ENCODE results near the gene NKAIN2.

DNA sequence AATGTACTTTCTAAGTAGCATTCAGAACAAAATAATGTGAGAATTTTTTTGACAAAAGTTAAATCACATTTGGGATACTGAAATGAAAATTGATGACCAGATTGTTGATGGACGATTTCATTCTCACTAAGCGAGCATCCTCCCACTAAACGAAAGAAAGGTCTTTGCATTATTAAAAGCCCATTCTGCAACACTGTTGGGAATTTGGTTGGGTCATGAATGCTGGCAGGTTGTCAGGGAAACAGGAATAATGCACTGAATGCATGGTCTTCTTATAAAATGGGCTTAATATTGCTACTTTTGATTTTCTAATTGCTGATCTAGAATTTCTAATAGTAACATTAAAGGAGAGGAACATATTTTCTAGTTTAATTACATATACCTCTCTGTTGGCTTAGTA is 229.8 kb downstream of the NKAIN2 start:
- TF ChIP-seq, protein P1, sequence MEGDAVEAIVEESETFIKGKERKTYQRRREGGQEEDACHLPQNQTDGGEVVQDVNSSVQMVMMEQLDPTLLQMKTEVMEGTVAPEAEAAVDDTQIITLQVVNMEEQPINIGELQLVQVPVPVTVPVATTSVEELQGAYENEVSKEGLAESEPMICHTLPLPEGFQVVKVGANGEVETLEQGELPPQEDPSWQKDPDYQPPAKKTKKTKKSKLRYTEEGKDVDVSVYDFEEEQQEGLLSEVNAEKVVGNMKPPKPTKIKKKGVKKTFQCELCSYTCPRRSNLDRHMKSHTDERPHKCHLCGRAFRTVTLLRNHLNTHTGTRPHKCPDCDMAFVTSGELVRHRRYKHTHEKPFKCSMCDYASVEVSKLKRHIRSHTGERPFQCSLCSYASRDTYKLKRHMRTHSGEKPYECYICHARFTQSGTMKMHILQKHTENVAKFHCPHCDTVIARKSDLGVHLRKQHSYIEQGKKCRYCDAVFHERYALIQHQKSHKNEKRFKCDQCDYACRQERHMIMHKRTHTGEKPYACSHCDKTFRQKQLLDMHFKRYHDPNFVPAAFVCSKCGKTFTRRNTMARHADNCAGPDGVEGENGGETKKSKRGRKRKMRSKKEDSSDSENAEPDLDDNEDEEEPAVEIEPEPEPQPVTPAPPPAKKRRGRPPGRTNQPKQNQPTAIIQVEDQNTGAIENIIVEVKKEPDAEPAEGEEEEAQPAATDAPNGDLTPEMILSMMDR (tag by site-specific recombination; IDR thresholded peaks at IDR 0.05) = no peak
- TF ChIP-seq ZBTB17 (tag by site-specific recombination; IDR thresholded peaks at IDR 0.05) (no peak), KLF9 (tag by site-specific recombination; IDR thresholded peaks at IDR 0.05; ENCODE audit: low read depth) (no peak), ZNF394 (tag by site-specific recombination; IDR thresholded peaks at IDR 0.05; ENCODE audit: borderline replicate concordance) (no peak), TCF7L2 (IDR thresholded peaks at IDR 0.05; ENCODE audit: borderline replicate concordance, low read depth, low read length) (no peak), GLIS2 (tag by site-specific recombination; IDR thresholded peaks at IDR 0.05) (no peak), BCL11B (tag by site-specific recombination; IDR thresholded peaks at IDR 0.05; ENCODE audit: low read depth) (no peak), ZNF37A (tag by site-specific recombination; IDR thresholded peaks at IDR 0.05) (no peak)
- TF ChIP-seq, protein P2, sequence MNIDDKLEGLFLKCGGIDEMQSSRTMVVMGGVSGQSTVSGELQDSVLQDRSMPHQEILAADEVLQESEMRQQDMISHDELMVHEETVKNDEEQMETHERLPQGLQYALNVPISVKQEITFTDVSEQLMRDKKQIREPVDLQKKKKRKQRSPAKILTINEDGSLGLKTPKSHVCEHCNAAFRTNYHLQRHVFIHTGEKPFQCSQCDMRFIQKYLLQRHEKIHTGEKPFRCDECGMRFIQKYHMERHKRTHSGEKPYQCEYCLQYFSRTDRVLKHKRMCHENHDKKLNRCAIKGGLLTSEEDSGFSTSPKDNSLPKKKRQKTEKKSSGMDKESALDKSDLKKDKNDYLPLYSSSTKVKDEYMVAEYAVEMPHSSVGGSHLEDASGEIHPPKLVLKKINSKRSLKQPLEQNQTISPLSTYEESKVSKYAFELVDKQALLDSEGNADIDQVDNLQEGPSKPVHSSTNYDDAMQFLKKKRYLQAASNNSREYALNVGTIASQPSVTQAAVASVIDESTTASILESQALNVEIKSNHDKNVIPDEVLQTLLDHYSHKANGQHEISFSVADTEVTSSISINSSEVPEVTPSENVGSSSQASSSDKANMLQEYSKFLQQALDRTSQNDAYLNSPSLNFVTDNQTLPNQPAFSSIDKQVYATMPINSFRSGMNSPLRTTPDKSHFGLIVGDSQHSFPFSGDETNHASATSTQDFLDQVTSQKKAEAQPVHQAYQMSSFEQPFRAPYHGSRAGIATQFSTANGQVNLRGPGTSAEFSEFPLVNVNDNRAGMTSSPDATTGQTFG (tag by site-specific recombination; IDR thresholded peaks at IDR 0.05; ENCODE audit: borderline replicate concordance) = no peak
- TF ChIP-seq, protein P3, sequence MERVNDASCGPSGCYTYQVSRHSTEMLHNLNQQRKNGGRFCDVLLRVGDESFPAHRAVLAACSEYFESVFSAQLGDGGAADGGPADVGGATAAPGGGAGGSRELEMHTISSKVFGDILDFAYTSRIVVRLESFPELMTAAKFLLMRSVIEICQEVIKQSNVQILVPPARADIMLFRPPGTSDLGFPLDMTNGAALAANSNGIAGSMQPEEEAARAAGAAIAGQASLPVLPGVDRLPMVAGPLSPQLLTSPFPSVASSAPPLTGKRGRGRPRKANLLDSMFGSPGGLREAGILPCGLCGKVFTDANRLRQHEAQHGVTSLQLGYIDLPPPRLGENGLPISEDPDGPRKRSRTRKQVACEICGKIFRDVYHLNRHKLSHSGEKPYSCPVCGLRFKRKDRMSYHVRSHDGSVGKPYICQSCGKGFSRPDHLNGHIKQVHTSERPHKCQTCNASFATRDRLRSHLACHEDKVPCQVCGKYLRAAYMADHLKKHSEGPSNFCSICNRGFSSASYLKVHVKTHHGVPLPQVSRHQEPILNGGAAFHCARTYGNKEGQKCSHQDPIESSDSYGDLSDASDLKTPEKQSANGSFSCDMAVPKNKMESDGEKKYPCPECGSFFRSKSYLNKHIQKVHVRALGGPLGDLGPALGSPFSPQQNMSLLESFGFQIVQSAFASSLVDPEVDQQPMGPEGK (tag by site-specific recombination; IDR thresholded peaks at IDR 0.05) = no peak
- TF ChIP-seq, protein P4, sequence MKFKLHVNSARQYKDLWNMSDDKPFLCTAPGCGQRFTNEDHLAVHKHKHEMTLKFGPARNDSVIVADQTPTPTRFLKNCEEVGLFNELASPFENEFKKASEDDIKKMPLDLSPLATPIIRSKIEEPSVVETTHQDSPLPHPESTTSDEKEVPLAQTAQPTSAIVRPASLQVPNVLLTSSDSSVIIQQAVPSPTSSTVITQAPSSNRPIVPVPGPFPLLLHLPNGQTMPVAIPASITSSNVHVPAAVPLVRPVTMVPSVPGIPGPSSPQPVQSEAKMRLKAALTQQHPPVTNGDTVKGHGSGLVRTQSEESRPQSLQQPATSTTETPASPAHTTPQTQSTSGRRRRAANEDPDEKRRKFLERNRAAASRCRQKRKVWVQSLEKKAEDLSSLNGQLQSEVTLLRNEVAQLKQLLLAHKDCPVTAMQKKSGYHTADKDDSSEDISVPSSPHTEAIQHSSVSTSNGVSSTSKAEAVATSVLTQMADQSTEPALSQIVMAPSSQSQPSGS (tag by site-specific recombination; IDR thresholded peaks at IDR 0.05; ENCODE audit: low read depth) = no peak
- TF ChIP-seq, protein P5, sequence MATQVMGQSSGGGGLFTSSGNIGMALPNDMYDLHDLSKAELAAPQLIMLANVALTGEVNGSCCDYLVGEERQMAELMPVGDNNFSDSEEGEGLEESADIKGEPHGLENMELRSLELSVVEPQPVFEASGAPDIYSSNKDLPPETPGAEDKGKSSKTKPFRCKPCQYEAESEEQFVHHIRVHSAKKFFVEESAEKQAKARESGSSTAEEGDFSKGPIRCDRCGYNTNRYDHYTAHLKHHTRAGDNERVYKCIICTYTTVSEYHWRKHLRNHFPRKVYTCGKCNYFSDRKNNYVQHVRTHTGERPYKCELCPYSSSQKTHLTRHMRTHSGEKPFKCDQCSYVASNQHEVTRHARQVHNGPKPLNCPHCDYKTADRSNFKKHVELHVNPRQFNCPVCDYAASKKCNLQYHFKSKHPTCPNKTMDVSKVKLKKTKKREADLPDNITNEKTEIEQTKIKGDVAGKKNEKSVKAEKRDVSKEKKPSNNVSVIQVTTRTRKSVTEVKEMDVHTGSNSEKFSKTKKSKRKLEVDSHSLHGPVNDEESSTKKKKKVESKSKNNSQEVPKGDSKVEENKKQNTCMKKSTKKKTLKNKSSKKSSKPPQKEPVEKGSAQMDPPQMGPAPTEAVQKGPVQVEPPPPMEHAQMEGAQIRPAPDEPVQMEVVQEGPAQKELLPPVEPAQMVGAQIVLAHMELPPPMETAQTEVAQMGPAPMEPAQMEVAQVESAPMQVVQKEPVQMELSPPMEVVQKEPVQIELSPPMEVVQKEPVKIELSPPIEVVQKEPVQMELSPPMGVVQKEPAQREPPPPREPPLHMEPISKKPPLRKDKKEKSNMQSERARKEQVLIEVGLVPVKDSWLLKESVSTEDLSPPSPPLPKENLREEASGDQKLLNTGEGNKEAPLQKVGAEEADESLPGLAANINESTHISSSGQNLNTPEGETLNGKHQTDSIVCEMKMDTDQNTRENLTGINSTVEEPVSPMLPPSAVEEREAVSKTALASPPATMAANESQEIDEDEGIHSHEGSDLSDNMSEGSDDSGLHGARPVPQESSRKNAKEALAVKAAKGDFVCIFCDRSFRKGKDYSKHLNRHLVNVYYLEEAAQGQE (tag by site-specific recombination; IDR thresholded peaks at IDR 0.05) = no peak
- TF ChIP-seq, protein P6, sequence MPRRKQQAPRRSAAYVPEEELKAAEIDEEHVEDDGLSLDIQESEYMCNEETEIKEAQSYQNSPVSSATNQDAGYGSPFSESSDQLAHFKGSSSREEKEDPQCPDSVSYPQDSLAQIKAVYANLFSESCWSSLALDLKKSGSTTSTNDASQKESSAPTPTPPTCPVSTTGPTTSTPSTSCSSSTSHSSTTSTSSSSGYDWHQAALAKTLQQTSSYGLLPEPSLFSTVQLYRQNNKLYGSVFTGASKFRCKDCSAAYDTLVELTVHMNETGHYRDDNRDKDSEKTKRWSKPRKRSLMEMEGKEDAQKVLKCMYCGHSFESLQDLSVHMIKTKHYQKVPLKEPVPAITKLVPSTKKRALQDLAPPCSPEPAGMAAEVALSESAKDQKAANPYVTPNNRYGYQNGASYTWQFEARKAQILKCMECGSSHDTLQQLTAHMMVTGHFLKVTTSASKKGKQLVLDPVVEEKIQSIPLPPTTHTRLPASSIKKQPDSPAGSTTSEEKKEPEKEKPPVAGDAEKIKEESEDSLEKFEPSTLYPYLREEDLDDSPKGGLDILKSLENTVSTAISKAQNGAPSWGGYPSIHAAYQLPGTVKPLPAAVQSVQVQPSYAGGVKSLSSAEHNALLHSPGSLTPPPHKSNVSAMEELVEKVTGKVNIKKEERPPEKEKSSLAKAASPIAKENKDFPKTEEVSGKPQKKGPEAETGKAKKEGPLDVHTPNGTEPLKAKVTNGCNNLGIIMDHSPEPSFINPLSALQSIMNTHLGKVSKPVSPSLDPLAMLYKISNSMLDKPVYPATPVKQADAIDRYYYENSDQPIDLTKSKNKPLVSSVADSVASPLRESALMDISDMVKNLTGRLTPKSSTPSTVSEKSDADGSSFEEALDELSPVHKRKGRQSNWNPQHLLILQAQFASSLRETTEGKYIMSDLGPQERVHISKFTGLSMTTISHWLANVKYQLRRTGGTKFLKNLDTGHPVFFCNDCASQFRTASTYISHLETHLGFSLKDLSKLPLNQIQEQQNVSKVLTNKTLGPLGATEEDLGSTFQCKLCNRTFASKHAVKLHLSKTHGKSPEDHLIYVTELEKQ (tag by site-specific recombination; IDR thresholded peaks at IDR 0.05; ENCODE audit: borderline replicate concordance) = no peak
